Memory B cell (primary cell): ENCODE results near the gene HSP90AA1.
"Not testable (repeated sequence)": the region's sequence is repeated elsewhere in the genome, so short reads cannot be mapped to it uniquely, and the experiment has no call there.

ENCODE experiments used
- ATAC-seq: fragments of 150-1000 bp; cut with Tn5 transposase; 2 replicates; pipeline ENCODE4 v1.10.0; 2021; ENCODE audit warnings: low read depth, mild to moderate bottlenecking, moderate library complexity
- DNase-seq, 2 donors: peaks; one replicate each; pipeline ENCODE4 v3.0.0; 2022; ENCODE audit warnings: low spot score in 2 of 2
- H3K27ac Mint-ChIP-seq: one replicate; pipeline ENCODE4 v1.8.0; 2022; ENCODE audit warnings: mild to moderate bottlenecking, moderate library complexity, mixed read lengths
- H3K27me3 Mint-ChIP-seq: one replicate; pipeline ENCODE4 v1.8.0; 2022; ENCODE audit warnings: mixed read lengths
- H3K36me3 Mint-ChIP-seq: one replicate; pipeline ENCODE4 v1.8.0; 2022; ENCODE audit warnings: mild to moderate bottlenecking, mixed read lengths
- H3K4me1 Mint-ChIP-seq: one replicate; pipeline ENCODE4 v1.8.0; 2022; ENCODE audit warnings: mixed read lengths
- H3K4me3 Mint-ChIP-seq: one replicate; pipeline ENCODE4 v1.8.0; 2022; ENCODE audit warnings: mild to moderate bottlenecking, moderate library complexity, mixed read lengths
- H3K9me3 Mint-ChIP-seq: one replicate; pipeline ENCODE4 v1.8.0; 2022; ENCODE audit warnings: mixed read lengths

The HSP90AA1 gene

DNA sequence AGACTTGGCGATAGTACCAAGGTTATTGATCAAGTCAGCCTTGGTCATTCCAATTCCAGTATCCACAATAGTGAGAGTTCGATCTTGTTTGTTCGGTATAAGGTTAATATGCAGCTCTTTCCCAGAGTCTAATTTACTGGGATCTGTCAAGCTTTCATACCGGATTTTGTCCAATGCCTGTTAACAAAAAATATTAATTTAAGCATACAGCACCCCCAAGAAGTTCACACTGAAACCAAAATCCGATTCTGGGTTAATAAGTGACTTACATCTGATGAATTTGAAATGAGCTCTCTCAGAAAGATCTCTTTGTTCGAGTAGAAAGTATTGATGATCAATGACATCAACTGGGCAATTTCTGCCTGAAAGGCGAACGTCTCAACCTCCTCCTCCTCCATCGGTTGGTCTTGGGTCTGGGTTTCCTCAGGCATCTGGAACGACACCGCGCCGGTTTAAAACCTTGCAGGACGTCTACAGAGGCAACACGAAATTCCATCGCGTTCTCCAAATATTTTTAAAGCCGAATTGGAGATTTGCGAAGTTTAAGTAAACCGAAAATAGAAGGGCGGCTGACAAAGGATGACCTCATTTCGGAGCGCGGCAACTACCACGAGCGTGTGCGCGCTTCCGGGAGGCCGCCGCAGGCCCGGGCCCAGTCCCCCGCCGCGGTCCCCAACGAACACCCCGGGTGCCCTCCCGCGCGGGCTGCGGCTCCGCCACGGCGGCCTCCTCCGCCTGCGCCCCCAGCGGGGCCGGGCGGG is 716 bp downstream of the HSP90AA1 start:
- peaks cover 30% of the 10 kb centered on the region for H3K36me3 Mint-ChIP-seq
- peaks cover 34% of the 10 kb centered on the region for H3K4me1 Mint-ChIP-seq
- peak in 1 of 2 donors; percentile 59 for DNase-seq
- ATAC-seq = peak; percentile 51
- H3K27me3 Mint-ChIP-seq = no peaks in the 10 kb centered on the region
- H3K4me3 Mint-ChIP-seq = peak overlapping the region; percentile 90
- peak overlapping the region; percentile 96 for H3K27ac Mint-ChIP-seq
- H3K9me3 Mint-ChIP-seq = no peaks in the 10 kb centered on the region

DNA sequence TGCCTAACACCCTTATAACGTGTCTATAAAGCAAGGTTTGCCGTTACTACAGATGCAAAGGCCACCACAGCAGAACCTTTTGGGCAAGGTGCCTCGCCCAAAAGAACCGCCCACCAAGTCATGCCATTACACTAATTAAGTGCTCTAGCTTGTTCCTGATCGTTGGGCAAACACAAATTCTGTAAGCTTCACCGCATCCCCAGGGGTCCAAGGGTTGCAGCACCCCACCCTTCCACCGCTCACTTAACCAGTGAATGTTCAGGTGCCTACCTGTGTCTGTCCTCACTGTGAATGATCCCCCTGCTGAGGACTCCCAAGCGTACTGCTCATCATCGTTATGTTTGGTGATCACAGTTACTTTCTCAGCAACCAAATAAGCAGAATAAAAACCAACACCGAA is 1.4 kb downstream of the HSP90AA1 start:
- Mint-ChIP-seq H3K4me1 (peaks cover 38% of the 10 kb centered on the region), H3K27ac (peak overlapping the region; percentile 96), H3K36me3 (peaks cover 36% of the 10 kb centered on the region), H3K4me3 (peak overlapping the region; percentile 90), H3K27me3 (no peaks in the 10 kb centered on the region), H3K9me3 (no peaks in the 10 kb centered on the region)
- ATAC-seq (no peak), DNase-seq (no peak)

DNA sequence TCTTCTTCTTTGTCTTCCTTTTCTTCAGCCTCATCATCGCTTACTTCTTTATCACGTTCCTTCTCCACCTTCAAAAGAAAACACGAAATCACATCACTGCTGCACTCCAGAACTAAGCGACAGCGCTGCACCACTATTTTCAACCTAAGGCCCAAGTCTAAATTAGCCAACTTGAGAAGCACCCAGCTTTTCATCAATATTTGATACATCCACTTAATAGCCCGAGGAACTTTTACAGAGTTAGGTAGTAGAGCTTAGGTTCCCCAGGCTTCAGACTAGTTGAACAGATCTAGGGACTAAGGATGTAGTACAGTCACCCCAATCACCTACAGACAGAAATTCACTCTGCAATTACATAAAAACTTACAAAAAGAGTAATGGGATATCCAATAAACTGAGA is 1.9 kb downstream of the HSP90AA1 start:
- H3K36me3 Mint-ChIP-seq = peaks cover 39% of the 10 kb centered on the region
- H3K27ac Mint-ChIP-seq = peak overlapping the region; percentile 75
- peaks cover 35% of the 10 kb centered on the region for H3K4me1 Mint-ChIP-seq

DNA sequence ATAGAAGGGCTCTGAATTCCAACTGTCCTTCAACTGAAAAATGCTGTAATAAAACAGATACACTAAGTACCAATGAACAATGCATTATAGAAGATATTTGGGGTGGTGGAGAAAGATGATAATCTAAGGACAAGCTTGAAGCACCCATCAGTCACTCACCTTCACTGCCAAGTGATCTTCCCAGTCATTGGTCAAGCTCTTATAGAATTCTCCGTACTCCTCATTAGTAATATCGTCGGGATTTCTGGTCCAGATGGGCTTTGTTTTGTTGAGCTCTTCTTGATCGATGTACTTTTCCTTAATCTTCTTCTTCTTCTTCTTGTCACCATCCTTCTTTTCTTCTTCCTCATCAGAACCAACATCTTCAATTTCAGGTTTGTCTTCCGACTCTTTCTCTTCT is 2.3 kb downstream of the HSP90AA1 start:
- Mint-ChIP-seq H3K36me3 (peaks cover 41% of the 10 kb centered on the region), H3K4me1 (peaks cover 32% of the 10 kb centered on the region), H3K27ac (peak overlapping the region; percentile 75)
- ATAC-seq, DNase-seq, H3K4me3 Mint-ChIP-seq, H3K9me3 Mint-ChIP-seq, H3K27me3 Mint-ChIP-seq: not testable (repeated sequence)

More for the DNA sequence above, 1.9 kb downstream of the HSP90AA1 start:
- DNase-seq = no peak
- Mint-ChIP-seq H3K9me3 (no peaks in the 10 kb centered on the region), H3K27me3 (no peaks in the 10 kb centered on the region), H3K4me3 (peak overlapping the region; percentile 39)
- no peak for ATAC-seq

DNA sequence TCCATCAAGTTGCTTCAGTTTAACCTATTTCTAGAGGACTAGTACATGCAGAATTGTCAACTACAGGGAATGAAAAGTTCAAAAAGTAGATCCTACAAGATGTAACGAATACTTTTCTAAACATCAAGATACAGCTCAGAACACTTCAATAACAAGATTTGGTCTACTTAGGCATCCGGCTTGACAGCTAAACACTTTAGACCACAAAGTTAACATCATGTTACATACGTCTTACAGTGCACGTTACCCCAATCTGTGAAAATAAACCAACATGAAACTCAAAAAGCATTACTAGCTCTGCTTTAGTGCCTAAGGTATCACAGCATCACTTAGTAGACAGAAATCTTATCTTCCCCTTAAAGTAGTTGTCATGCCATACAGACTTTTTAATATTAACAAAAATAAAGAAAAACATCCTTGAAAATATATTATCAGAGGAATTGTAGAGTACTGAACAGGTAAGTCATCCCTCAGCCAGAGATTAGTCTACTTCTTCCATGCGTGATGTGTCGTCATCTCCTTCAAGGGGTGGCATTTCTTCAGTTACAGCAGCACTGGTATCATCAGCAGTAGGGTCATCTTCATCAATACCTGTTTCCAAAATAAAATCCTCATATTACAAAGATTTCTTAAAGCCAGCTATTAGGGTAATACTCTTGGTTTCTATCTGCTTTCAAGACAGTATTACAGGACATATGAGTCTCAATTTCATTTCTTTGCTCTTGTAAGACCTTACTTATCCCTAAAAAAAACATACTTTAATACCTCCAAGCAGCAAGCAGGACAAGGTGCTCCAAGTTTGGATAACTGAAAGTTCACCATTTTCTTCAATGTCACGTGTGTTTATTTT is 5.4 kb downstream of the HSP90AA1 start:
- peaks cover 18% of the 10 kb centered on the region for H3K4me1 Mint-ChIP-seq
- H3K9me3 Mint-ChIP-seq = no peaks in the 10 kb centered on the region
- H3K4me3 Mint-ChIP-seq = no peak overlapping the region
- no peak for DNase-seq
- no peak overlapping the region for H3K27ac Mint-ChIP-seq
- peaks cover 48% of the 10 kb centered on the region for H3K36me3 Mint-ChIP-seq
- no peaks in the 10 kb centered on the region for H3K27me3 Mint-ChIP-seq
- no peak for ATAC-seq

DNA sequence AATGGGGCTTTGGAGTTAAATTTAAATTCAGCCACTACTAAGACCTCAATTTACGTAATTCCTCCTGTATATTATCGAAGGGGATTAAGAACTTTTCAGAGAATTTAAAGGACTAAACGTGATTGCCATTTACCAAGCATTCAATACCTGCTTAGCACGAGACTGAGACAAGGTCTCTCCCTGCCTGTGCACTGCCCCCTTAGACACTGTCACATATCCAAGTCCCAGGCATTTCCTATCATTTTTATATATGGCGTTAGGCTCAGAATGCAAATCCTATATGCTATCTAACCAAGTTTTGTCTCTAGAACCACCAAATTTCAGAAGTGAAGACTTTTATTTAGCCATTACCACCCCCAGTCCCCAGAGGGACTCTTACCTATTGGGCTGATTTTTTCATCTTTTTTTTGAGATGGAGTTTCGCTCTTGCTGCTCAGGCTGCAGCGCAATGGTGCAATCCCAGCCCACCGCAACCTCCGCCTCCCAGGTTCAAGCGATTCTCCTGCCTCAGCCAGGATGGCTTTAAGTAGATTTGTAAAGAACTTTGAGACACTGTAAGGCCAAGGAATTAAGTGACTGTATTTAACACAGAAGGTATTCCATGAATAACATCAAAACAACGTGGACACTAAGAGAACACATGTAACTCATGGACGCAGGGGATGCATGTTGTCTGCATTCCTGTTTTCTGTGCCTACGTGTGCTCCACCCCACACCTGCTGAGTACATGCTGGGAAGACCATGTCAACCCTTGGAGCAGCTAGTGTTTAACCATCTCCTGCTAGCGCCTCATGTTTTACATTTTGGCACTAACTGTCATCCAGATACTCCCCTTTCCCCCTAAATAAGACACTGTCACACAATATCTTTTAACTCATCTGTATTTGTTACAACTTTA is 6.4 kb downstream of the HSP90AA1 start:
- DNase-seq = no peak
- Mint-ChIP-seq H3K27ac (no peak overlapping the region), H3K36me3 (peaks cover 46% of the 10 kb centered on the region), H3K4me1 (peaks cover 14% of the 10 kb centered on the region), H3K4me3 (no peak overlapping the region), H3K9me3 (no peaks in the 10 kb centered on the region), H3K27me3 (no peaks in the 10 kb centered on the region)
- ATAC-seq = no peak

DNA sequence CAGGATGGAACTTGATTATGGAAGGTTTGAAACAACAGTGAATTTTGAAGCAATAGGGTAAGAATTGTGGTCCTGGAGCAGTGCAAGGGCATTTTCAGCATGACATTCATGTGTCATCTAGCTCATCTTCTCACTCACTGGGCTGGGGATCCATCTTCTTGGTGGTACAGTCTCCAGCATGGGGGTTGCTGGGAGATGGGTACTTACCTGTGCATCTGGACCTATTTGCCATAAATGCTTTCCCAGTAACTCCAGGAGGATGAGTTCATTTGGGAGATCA is 7.2 kb downstream of the HSP90AA1 start:
- H3K36me3 Mint-ChIP-seq = peaks cover 42% of the 10 kb centered on the region
- H3K4me1 Mint-ChIP-seq = peaks cover 10% of the 10 kb centered on the region
- DNase-seq (no peak), ATAC-seq (no peak)
- no peak overlapping the region for H3K4me3 Mint-ChIP-seq
- no peaks in the 10 kb centered on the region for H3K27me3 Mint-ChIP-seq
- H3K27ac Mint-ChIP-seq = no peak overlapping the region
- H3K9me3 Mint-ChIP-seq = no peaks in the 10 kb centered on the region

DNA sequence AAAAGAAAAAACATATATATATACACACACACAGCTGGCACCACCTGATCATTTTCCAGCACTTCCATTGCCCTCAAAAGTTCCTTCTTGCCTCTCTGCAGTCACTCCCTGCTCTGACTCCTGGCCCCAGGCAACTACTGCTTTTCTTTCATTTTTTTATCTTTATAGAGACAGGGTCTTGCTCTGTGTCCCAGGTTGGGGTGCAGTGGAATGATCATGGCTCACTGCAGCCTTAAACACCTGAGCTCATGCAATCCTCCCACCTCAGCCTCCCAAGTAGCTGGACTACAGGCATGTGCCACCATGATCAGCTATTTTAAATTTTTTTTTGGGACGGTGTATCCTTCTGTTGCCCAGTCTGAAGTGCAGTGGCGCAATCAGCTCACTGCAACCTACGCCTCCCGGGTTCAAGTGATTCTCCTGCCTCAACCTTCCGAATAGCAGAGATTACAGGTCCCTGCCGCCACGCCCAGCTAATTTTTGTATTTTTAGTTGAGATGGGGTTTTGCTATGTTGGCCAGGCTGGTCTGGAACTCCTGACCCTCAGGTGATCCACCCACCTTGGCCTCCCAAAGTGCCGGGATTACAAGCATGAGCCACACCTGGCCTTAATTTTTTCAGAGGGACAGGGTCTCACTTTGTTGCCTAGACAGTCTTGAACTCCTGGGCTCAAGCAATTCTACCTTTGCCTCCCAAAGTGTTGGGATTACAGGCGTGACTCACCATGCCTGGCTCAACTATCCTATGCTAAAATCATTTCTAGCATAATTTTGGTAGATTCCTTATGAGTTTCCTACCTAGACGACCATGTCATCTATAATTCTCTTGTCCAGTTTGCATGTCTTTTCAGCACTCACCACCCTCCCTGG is 7.8 kb downstream of the HSP90AA1 start:
- Mint-ChIP-seq H3K4me3 (no peak overlapping the region), H3K9me3 (no peaks in the 10 kb centered on the region), H3K36me3 (peaks cover 41% of the 10 kb centered on the region), H3K27me3 (no peaks in the 10 kb centered on the region), H3K4me1 (peaks cover 9% of the 10 kb centered on the region), H3K27ac (no peak overlapping the region)
- no peak for DNase-seq
- ATAC-seq = no peak

DNA sequence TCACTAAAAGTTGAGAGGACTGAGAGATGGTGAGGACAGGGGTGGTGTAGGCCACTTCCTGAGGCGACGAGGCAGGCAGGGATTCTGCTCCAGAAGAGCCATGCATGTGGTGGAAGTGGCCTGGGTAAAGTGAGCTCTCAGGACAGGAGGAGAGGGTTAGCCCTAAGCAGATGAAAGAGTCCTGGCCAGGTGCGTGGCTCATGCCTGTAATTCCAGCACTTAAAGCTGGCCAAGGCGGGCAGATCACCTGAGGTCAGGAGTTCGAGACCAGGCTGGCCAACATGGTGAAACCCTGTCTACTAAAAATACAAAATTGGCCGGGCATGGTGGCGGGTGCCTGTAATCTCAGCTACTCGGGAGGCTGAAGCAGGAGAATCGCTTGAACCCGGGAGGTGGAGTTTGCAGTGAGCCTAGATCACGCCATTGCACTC is 8.5 kb downstream of the HSP90AA1 start:
- H3K27ac Mint-ChIP-seq, H3K27me3 Mint-ChIP-seq, DNase-seq, H3K4me1 Mint-ChIP-seq, ATAC-seq, H3K4me3 Mint-ChIP-seq, H3K9me3 Mint-ChIP-seq: not testable (repeated sequence)
- H3K36me3 Mint-ChIP-seq = peaks cover 37% of the 10 kb centered on the region

DNA sequence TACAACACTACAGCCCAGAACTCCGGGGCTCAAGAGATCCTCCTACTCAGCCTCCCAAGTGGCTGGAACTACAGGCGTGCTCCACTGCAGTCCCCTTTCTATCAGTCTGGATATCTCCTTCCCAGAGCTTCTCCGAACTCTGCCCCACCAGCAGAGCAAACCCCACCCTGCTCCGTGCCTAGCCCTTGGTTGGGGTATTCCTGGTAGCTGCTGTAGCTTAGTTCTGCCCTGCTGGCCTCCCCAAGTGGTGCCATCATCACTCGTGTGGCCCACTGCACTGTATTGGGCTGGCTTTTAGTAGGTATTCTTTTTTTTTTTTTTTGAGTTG is 9.5 kb downstream of the HSP90AA1 start:
- no peak for DNase-seq
- Mint-ChIP-seq H3K9me3 (no peaks in the 10 kb centered on the region), H3K4me1 (peaks cover 4% of the 10 kb centered on the region), H3K27me3 (no peaks in the 10 kb centered on the region), H3K4me3 (no peak overlapping the region), H3K27ac (no peak overlapping the region), H3K36me3 (peaks cover 33% of the 10 kb centered on the region)
- no peak for ATAC-seq

DNA sequence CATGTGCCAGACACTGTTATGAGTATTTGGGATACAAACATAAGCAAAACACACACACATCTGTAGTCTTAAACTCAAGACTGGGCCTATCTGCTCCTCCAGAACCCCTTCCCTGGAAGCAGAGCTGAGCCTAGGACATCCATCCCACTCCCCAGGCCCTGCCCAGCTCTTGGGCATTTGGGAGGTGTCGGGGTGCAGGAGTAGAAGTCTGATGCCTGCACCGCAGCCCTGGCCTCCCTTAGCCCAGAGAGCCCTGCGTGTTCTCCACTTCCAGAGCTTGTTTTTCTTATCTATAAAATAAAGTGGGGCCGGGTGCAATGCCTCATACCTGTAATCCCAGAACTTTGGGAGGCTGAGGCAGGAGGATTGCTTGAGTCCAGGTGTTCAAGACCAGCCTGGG is 11.7 kb downstream of the HSP90AA1 start:
- H3K27me3 Mint-ChIP-seq = no peaks in the 10 kb centered on the region
- no peaks in the 10 kb centered on the region for H3K4me1 Mint-ChIP-seq
- H3K36me3 Mint-ChIP-seq = peaks cover 13% of the 10 kb centered on the region
- H3K4me3 Mint-ChIP-seq = no peak overlapping the region
- no peak for DNase-seq
- no peaks in the 10 kb centered on the region for H3K9me3 Mint-ChIP-seq
- ATAC-seq = no peak
- H3K27ac Mint-ChIP-seq = no peak overlapping the region

DNA sequence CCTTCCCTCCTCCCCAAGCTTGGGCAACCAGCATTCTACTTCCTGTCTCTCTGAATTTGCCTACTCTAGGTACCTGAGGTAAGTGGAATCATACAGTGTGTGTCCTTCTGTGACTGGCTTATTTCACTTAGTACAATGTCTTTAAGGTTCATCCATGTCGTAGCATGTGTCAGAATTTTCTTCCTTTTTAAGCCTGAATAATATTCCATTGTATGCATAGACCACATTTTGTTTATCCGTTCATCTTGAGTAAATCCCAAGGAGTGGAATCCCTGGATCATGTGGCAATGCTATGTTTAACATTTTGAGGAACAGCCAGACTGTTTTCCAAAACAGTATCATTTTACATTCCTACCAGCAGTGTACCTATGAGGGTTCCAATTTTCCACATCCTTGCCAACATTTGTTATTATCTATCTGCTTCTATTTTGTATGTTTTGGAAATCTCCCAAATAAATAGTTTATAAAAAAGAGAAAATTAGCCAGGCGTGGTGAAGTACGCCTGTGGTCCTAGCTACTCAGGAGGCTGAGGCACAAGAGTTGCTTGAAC is 12.4 kb downstream of the HSP90AA1 start:
- Mint-ChIP-seq H3K36me3 (peaks cover 11% of the 10 kb centered on the region), H3K4me3 (no peak overlapping the region), H3K27me3 (no peaks in the 10 kb centered on the region), H3K4me1 (no peaks in the 10 kb centered on the region), H3K9me3 (no peaks in the 10 kb centered on the region), H3K27ac (no peak overlapping the region)
- DNase-seq (no peak), ATAC-seq (no peak)

DNA sequence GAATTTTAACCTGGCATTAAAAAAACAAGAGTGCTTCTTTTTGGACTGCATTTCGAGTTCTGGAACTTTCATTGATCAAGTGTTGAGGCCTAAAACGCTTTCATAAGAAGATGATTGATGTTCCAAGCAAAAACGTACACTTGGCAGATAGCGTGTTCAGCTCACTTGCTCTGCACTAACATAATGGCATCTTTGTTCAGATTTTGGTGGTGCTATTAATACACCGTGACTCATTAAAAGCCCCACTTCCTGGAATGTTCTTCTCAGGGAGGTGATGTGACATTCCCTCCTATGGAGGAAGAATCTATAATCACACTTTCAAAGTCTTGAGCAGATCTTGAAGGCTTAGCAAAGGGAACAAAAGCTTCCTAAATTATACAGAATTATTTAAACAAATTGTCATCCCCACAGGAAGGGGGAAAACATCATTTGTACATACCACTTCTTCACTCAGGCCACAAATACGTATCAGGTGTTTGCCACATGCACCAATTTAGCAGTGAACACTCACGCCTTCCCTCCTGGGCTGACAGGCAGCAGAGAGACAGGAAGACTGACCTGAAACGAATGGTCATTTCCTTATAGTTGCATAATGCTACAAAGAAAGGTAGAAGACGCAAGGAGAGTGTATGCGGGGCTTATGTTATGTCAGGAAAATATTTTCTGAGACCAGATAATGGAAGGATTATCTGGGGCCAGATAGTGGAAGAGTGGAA is 15.4 kb downstream of the HSP90AA1 start:
- Mint-ChIP-seq H3K27me3 (no peaks in the 10 kb centered on the region), H3K4me1 (no peaks in the 10 kb centered on the region), H3K36me3 (peaks cover 2% of the 10 kb centered on the region), H3K4me3 (no peak overlapping the region), H3K27ac (no peak overlapping the region), H3K9me3 (no peaks in the 10 kb centered on the region)
- ATAC-seq = no peak
- DNase-seq = no peak
